ENCODE measurements around the gene ADAMTS8. TPM values are rescaled to one million over a fixed set of nuclear protein-coding genes. Genes with fewer than 3 reads are reported as not detected.

Gene ADAMTS8
- total RNA-seq, 1 donor from 2014 or later, result 3.9 TPM

GRCh38 chr11:130465263-130465662 is 36.9 kb upstream of the ADAMTS8 start:
- intact Hi-C loops (cut with DNase I), result no loop called here
- no peak for DNase-seq (ENCODE audit: low spot score)

- intact Hi-C loops (cut with DNase I), result no loop called here
- DNase-seq (ENCODE audit: low spot score), result no peak
Observed at GRCh38 chr11:130464291-130464812, 35.9 kb upstream of the ADAMTS8 start.

- intact Hi-C loops (cut with DNase I), result no loop called here
- DNase-seq (ENCODE audit: low spot score), result no peak
Observed at GRCh38 chr11:130462931-130463330, 34.5 kb upstream of the ADAMTS8 start.

- intact Hi-C loops (cut with DNase I), result no loop called here
- DNase-seq (ENCODE audit: low spot score), result no peak
Observed at GRCh38 chr11:130462101-130462885, 33.9 kb upstream of the ADAMTS8 start.

- intact Hi-C loops (cut with DNase I), result no loop called here
- DNase-seq (ENCODE audit: low spot score), result no peak
Observed at GRCh38 chr11:130459521-130459920, 31.1 kb upstream of the ADAMTS8 start.

- DNase-seq (ENCODE audit: low spot score), result no peak
- intact Hi-C loops (cut with DNase I), result no loop called here
Observed at GRCh38 chr11:130458410-130458729, 30.0 kb upstream of the ADAMTS8 start.

GRCh38 chr11:130457623-130458409 is 29.4 kb upstream of the ADAMTS8 start:
- no peak for DNase-seq (ENCODE audit: low spot score)
- intact Hi-C loops (cut with DNase I), result no loop called here

- DNase-seq (ENCODE audit: low spot score), result no peak
- intact Hi-C loops (cut with DNase I), result no loop called here
Observed at GRCh38 chr11:130456286-130456685, 27.9 kb upstream of the ADAMTS8 start.

- DNase-seq (ENCODE audit: low spot score), result no peak
- intact Hi-C loops (cut with DNase I), result loop anchor here (2.0 kb wide), 1 partner anchor 21 kb away; no protein-coding TSS in a partner anchor
Observed at GRCh38 chr11:130455483-130456127, 27.2 kb upstream of the ADAMTS8 start.

- no peak for DNase-seq (ENCODE audit: low spot score)
- intact Hi-C loops (cut with DNase I), result loop anchor here (2.0 to 5.0 kb wide), 2 partner anchors 22 to 373 kb away; no protein-coding TSS in a partner anchor
Observed at GRCh38 chr11:130454491-130455252, 26.3 kb upstream of the ADAMTS8 start.

- DNase-seq (ENCODE audit: low spot score), result no peak
- intact Hi-C loops (cut with DNase I), result loop anchor here (5.0 kb wide), 1 partner anchor 374 kb away; no protein-coding TSS in a partner anchor
Observed at GRCh38 chr11:130452940-130453339, 24.5 kb upstream of the ADAMTS8 start.

- intact Hi-C loops (cut with DNase I), result loop anchor here (5.0 kb wide), 1 partner anchor 375 kb away; no protein-coding TSS in a partner anchor
- DNase-seq (ENCODE audit: low spot score), result no peak
Observed at GRCh38 chr11:130452176-130452575, 23.8 kb upstream of the ADAMTS8 start.

GRCh38 chr11:130451231-130452019 is 23.0 kb upstream of the ADAMTS8 start:
- no peak for DNase-seq (ENCODE audit: low spot score)
- intact Hi-C loops (cut with DNase I), result loop anchor here (2.0 to 5.0 kb wide), 2 partner anchors 199 to 376 kb away; no protein-coding TSS in a partner anchor

GRCh38 chr11:130449996-130450769 is 21.8 kb upstream of the ADAMTS8 start:
- peak; percentile 90 for DNase-seq (ENCODE audit: low spot score)
- intact Hi-C loops (cut with DNase I), result loop anchor here (1.0 to 5.0 kb wide), 5 partner anchors 72 to 377 kb away; no protein-coding TSS in a partner anchor

GRCh38 chr11:130449310-130449990 is 21.0 kb upstream of the ADAMTS8 start:
- no peak for DNase-seq (ENCODE audit: low spot score)
- intact Hi-C loops (cut with DNase I), result loop anchor here (5.0 kb wide), 2 partner anchors 133 to 278 kb away; no protein-coding TSS in a partner anchor

GRCh38 chr11:130448416-130449309 is 20.3 kb upstream of the ADAMTS8 start, which contains the start of gene ADAMTS15:
TSS of gene ADAMTS15 (plus strand) at chr11:130448645. CDS start at chr11:130448974, 329 bp downstream.
- intact Hi-C loops (cut with DNase I), result loop anchor here (5.0 kb wide), 2 partner anchors 134 to 279 kb away; no protein-coding TSS in a partner anchor

More at GRCh38 chr11:130448416-130449309, 20.3 kb upstream of the ADAMTS8 start, which contains the start of gene ADAMTS15:
- peak; percentile 91 for DNase-seq (ENCODE audit: low spot score)
